ENCODE data around the gene PRKAR1B. TPM values are rescaled to one million over a fixed set of nuclear protein-coding genes. Genes with fewer than 3 reads are reported as not detected.

PRKAR1B gene
- total RNA-seq, 1 donor from 2014 or later, result 21.7 TPM

GRCh38 chr7:716222-716621, 10.9 kb downstream of the PRKAR1B start:
- Mint-ChIP-seq H3K27ac (ENCODE audit: unreplicated experiment) (no peak overlapping the region), H3K27me3 (ENCODE audit: unreplicated experiment) (peaks cover 4% of the 10 kb centered on the region)
- no peak for DNase-seq (ENCODE audit: low spot score)

GRCh38 chr7:714251-714671, 12.8 kb downstream of the PRKAR1B start:
- Mint-ChIP-seq H3K36me3 (ENCODE audit: low read depth, unreplicated experiment) (peaks cover 4% of the 10 kb centered on the region), H3K4me3 (ENCODE audit: unreplicated experiment) (peak overlapping the region; percentile 76), H3K27ac (ENCODE audit: unreplicated experiment) (no peak overlapping the region)

More at GRCh38 chr7:716222-716621, 10.9 kb downstream of the PRKAR1B start:
- TF ChIP-seq CTCF (IDR thresholded peaks at IDR 0.05; ENCODE audit: unreplicated experiment), result no peak
- Mint-ChIP-seq H3K4me1 (ENCODE audit: unreplicated experiment) (peaks cover 5% of the 10 kb centered on the region), H3K9me3 (ENCODE audit: unreplicated experiment) (no peaks in the 10 kb centered on the region), H3K36me3 (ENCODE audit: low read depth, unreplicated experiment) (peaks cover 9% of the 10 kb centered on the region), H3K4me3 (ENCODE audit: unreplicated experiment) (no peak overlapping the region)

GRCh38 chr7:713488-714230, 13.4 kb downstream of the PRKAR1B start:
- TF ChIP-seq CTCF (IDR thresholded peaks at IDR 0.05; ENCODE audit: unreplicated experiment), result no peak

More at GRCh38 chr7:714251-714671, 12.8 kb downstream of the PRKAR1B start:
- no peaks in the 10 kb centered on the region for H3K9me3 Mint-ChIP-seq (ENCODE audit: unreplicated experiment)
- no peak for DNase-seq (ENCODE audit: low spot score)
- no peak for TF ChIP-seq CTCF (IDR thresholded peaks at IDR 0.05; ENCODE audit: unreplicated experiment)
- H3K4me1 Mint-ChIP-seq (ENCODE audit: unreplicated experiment), result peaks cover 5% of the 10 kb centered on the region
- peaks cover 4% of the 10 kb centered on the region for H3K27me3 Mint-ChIP-seq (ENCODE audit: unreplicated experiment)

GRCh38 chr7:713139-713457, 14.0 kb downstream of the PRKAR1B start:
- no peak for DNase-seq (ENCODE audit: low spot score)
- Mint-ChIP-seq H3K27me3 (ENCODE audit: unreplicated experiment) (peaks cover 4% of the 10 kb centered on the region), H3K4me3 (ENCODE audit: unreplicated experiment) (peak overlapping the region; percentile 81), H3K27ac (ENCODE audit: unreplicated experiment) (peak overlapping the region; percentile 46), H3K4me1 (ENCODE audit: unreplicated experiment) (peaks cover 5% of the 10 kb centered on the region), H3K9me3 (ENCODE audit: unreplicated experiment) (no peaks in the 10 kb centered on the region), H3K36me3 (ENCODE audit: low read depth, unreplicated experiment) (peaks cover 4% of the 10 kb centered on the region)
- TF ChIP-seq CTCF (IDR thresholded peaks at IDR 0.05; ENCODE audit: unreplicated experiment), result no peak

More at GRCh38 chr7:713488-714230, 13.4 kb downstream of the PRKAR1B start:
- peaks cover 4% of the 10 kb centered on the region for H3K36me3 Mint-ChIP-seq (ENCODE audit: low read depth, unreplicated experiment)
- H3K9me3 Mint-ChIP-seq (ENCODE audit: unreplicated experiment), result no peaks in the 10 kb centered on the region
- H3K4me1 Mint-ChIP-seq (ENCODE audit: unreplicated experiment), result peaks cover 5% of the 10 kb centered on the region
- peak overlapping the region; percentile 81 for H3K4me3 Mint-ChIP-seq (ENCODE audit: unreplicated experiment)
- peak overlapping the region; percentile 46 for H3K27ac Mint-ChIP-seq (ENCODE audit: unreplicated experiment)
- peaks cover 4% of the 10 kb centered on the region for H3K27me3 Mint-ChIP-seq (ENCODE audit: unreplicated experiment)
- no peak for DNase-seq (ENCODE audit: low spot score)

GRCh38 chr7:712381-713138, 14.5 kb downstream of the PRKAR1B start:
- DNase-seq (ENCODE audit: low spot score), result no peak
- Mint-ChIP-seq H3K27ac (ENCODE audit: unreplicated experiment) (no peak overlapping the region), H3K27me3 (ENCODE audit: unreplicated experiment) (peaks cover 4% of the 10 kb centered on the region), H3K36me3 (ENCODE audit: low read depth, unreplicated experiment) (peaks cover 4% of the 10 kb centered on the region), H3K9me3 (ENCODE audit: unreplicated experiment) (no peaks in the 10 kb centered on the region), H3K4me3 (ENCODE audit: unreplicated experiment) (peak overlapping the region; percentile 73), H3K4me1 (ENCODE audit: unreplicated experiment) (peaks cover 5% of the 10 kb centered on the region)
- no peak for TF ChIP-seq CTCF (IDR thresholded peaks at IDR 0.05; ENCODE audit: unreplicated experiment)

All from endothelial cell (in vitro differentiated cells).